SJSA1 (cell line): ENCODE measurements around the gene CGB5. TPM values are rescaled to one million over a fixed set of nuclear protein-coding genes. Genes with fewer than 3 reads are reported as not detected.

Experiments used
- DNase-seq, 2 experiments: peaks; one replicate each; pipeline ENCODE4 v3.0.0-alpha.2; 2015 to 2020; ENCODE audit warnings: low spot score in 2 of 2, low read depth in 1 of 2
- H3K27ac ChIP-seq: fragments of 250-450 bp; sonication (Bioruptor Pico); 2 replicates; pipeline ENCODE4 v1.5.1; 2020; ENCODE audit warnings: mild to moderate bottlenecking, moderate library complexity
- H3K27me3 ChIP-seq: fragments of 250-450 bp; sonication (Bioruptor Pico); replicated peaks from 2 replicates; pipeline ENCODE4 v1.5.1; 2020; ENCODE audit warnings: mild to moderate bottlenecking, moderate library complexity
- H3K36me3 ChIP-seq: fragments of 250-450 bp; sonication (Bioruptor Pico); 2 replicates; pipeline ENCODE4 v1.5.1; 2020; ENCODE audit warnings: mild to moderate bottlenecking
- H3K4me1 ChIP-seq: fragments of 250-450 bp; sonication (Bioruptor Pico); replicated peaks from 2 replicates; pipeline ENCODE4 v1.6.1; 2021; ENCODE audit warnings: mild to moderate bottlenecking
- H3K4me3 ChIP-seq: fragments of 250-450 bp; sonication (Bioruptor Pico); 2 replicates; pipeline ENCODE4 v1.5.1; 2020; ENCODE audit warnings: mild to moderate bottlenecking
- H3K9me3 ChIP-seq: fragments of 250-450 bp; sonication (Bioruptor Pico); replicated peaks from 2 replicates; pipeline ENCODE4 v1.5.1; 2020; ENCODE audit warnings: mild to moderate bottlenecking
- total RNA-seq: library from RNA; depleted of rRNA; stranded (reverse); fragments of >200 nt; shearing (Covaris generic); gene quantifications from 2 replicates; pipeline ENCODE4 v1.2.3, GENCODE V29; 2014

Gene CGB5
- total RNA-seq, 1 experiment from 2014 or later = not detected

DNA sequence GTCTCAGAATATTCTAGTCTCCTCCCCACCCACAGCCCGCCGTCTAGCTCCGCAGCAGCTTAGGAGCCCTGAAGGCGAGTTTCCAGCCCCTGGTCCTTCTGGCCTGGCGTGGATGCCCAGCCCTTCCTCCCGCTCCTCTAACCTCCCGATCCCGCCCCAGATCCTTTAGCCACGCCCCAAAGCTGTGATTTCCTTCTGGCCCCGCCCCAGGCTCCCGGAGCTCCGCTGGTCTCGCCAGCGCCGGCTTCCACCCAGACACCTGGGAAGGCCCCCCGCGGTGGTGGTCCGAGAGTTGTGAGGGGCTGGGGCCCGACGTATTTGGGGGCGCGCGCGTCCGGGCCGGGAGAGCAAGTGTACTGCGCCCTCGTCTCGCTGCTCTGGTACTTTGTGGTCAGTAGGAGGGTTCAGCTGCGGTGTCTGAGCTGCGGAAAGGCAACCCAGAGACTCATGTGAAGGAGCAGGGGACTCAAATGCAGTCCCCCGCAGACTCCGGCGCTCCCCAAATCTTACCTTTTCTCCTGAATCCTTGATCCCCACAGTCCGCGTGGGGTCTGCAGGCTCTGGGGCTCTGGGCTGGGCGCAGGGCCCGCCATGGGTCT lies 14.1 kb downstream of the CGB5 start, which contains the start of gene CGB7:
Gene CGB7 (minus strand): TSS at position 114 of the 599 bp plus-strand sequence. CDS start 2,374 bp downstream, outside the sequence.
- no peak within 1 kb of the TSS for H3K27ac ChIP-seq
- H3K9me3 ChIP-seq = no peaks in the 10 kb centered on the region
- H3K4me3 ChIP-seq = peak within 1 kb of the TSS; percentile 50
- H3K27me3 ChIP-seq = no peaks in the 10 kb centered on the region
- H3K4me1 ChIP-seq = peaks cover 23% of the 10 kb centered on the region
- peak; percentile 47 to 75 for DNase-seq
- H3K36me3 ChIP-seq = no peaks in the 10 kb centered on the region

GRCh38 chr19:49058562-49058961 lies 14.9 kb downstream of the CGB5 start:
- H3K36me3 ChIP-seq = no peaks in the 10 kb centered on the region
- no peak overlapping the region for H3K27ac ChIP-seq
- no peak for DNase-seq
- no peaks in the 10 kb centered on the region for H3K9me3 ChIP-seq
- H3K4me3 ChIP-seq = no peak overlapping the region
- H3K27me3 ChIP-seq = no peaks in the 10 kb centered on the region
- H3K4me1 ChIP-seq = peaks cover 23% of the 10 kb centered on the region

GRCh38 chr19:49059053-49059452 lies 15.4 kb downstream of the CGB5 start:
- no peaks in the 10 kb centered on the region for H3K36me3 ChIP-seq
- H3K9me3 ChIP-seq = no peaks in the 10 kb centered on the region
- peaks cover 1% of the 10 kb centered on the region for H3K27me3 ChIP-seq
- H3K4me1 ChIP-seq = peaks cover 23% of the 10 kb centered on the region
- H3K27ac ChIP-seq = no peak overlapping the region
- H3K4me3 ChIP-seq = no peak overlapping the region
- no peak for DNase-seq

GRCh38 chr19:49061000-49061399 lies 17.4 kb downstream of the CGB5 start:
- H3K9me3 ChIP-seq = no peaks in the 10 kb centered on the region
- no peak overlapping the region for H3K4me3 ChIP-seq
- H3K27me3 ChIP-seq = peaks cover 9% of the 10 kb centered on the region
- H3K27ac ChIP-seq = no peak overlapping the region
- no peaks in the 10 kb centered on the region for H3K36me3 ChIP-seq
- DNase-seq = no peak
- peaks cover 19% of the 10 kb centered on the region for H3K4me1 ChIP-seq

DNA sequence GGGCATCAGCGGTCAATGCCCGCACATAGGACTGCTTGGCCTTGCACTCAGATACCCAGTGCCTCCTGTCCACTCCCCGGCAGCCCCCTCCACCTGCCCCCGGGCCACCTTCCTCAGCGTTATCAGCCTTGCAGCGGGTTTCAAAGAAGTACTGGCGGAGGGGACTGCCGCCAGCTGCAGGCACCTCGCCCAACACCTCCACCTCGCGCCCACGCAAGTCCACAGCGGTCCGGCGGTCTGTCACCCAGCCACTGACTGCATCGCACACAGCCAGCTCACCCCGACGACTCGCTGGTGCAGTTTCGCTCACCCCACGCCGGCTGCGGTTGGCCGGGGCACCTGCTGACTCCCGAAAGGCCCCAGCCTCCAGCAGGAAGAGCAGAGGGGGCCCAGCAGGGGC lies 17.8 kb downstream of the CGB5 start:
- peaks cover 15% of the 10 kb centered on the region for H3K4me1 ChIP-seq

GRCh38 chr19:49064029-49064629 lies 20.5 kb downstream of the CGB5 start:
- Histone ChIP-seq H3K27ac (no peak overlapping the region), H3K9me3 (peaks cover 4% of the 10 kb centered on the region; the same call in 1 of the 2 replicates), H3K27me3 (peaks cover 16% of the 10 kb centered on the region), H3K36me3 (no peaks in the 10 kb centered on the region), H3K4me1 (no peaks in the 10 kb centered on the region), H3K4me3 (no peak overlapping the region)
- no peak for DNase-seq

More for the DNA sequence above, 17.8 kb downstream of the CGB5 start:
- H3K36me3 ChIP-seq = no peaks in the 10 kb centered on the region
- H3K4me3 ChIP-seq = no peak overlapping the region
- H3K27ac ChIP-seq = no peak overlapping the region
- DNase-seq = no peak
- peaks cover 11% of the 10 kb centered on the region for H3K27me3 ChIP-seq
- no peaks in the 10 kb centered on the region for H3K9me3 ChIP-seq

GRCh38 chr19:49064768-49065611 lies 21.3 kb downstream of the CGB5 start, which contains the start of gene NTF4:
Gene NTF4, minus strand, starts transcription at chr19:49064818. Its CDS starts 2,821 bp downstream, at chr19:49061997.
- Histone ChIP-seq H3K9me3 (peaks cover 8% of the 10 kb centered on the region; the same call in 1 of the 2 replicates), H3K27ac (no peak within 1 kb of the TSS), H3K4me3 (no peak within 1 kb of the TSS), H3K27me3 (peaks cover 16% of the 10 kb centered on the region), H3K36me3 (no peaks in the 10 kb centered on the region), H3K4me1 (no peaks in the 10 kb centered on the region)
- no peak for DNase-seq

- H3K9me3 ChIP-seq = peaks cover 8% of the 10 kb centered on the region; the same call in 1 of the 2 replicates
- no peak overlapping the region for H3K4me3 ChIP-seq
- H3K27me3 ChIP-seq = peaks cover 16% of the 10 kb centered on the region
- H3K4me1 ChIP-seq = no peaks in the 10 kb centered on the region
- no peak overlapping the region for H3K27ac ChIP-seq
- no peaks in the 10 kb centered on the region for H3K36me3 ChIP-seq
- DNase-seq = no peak
These were observed 22.4 kb downstream of the CGB5 start for GRCh38 chr19:49065905-49066512.

GRCh38 chr19:49067554-49067953 lies 23.9 kb downstream of the CGB5 start:
- peaks cover 21% of the 10 kb centered on the region for H3K27me3 ChIP-seq
- peaks cover 13% of the 10 kb centered on the region for H3K9me3 ChIP-seq
- DNase-seq = no peak
- H3K27ac ChIP-seq = no peak overlapping the region
- no peak overlapping the region for H3K4me3 ChIP-seq
- peaks cover 5% of the 10 kb centered on the region for H3K4me1 ChIP-seq
- H3K36me3 ChIP-seq = no peaks in the 10 kb centered on the region

GRCh38 chr19:49069026-49069425 lies 25.4 kb downstream of the CGB5 start:
- no peak overlapping the region for H3K27ac ChIP-seq

GRCh38 chr19:49070416-49070815 lies 26.8 kb downstream of the CGB5 start:
- no peak overlapping the region for H3K4me3 ChIP-seq
- H3K9me3 ChIP-seq = peaks cover 13% of the 10 kb centered on the region
- no peak overlapping the region for H3K27ac ChIP-seq
- H3K36me3 ChIP-seq = no peaks in the 10 kb centered on the region
- peaks cover 30% of the 10 kb centered on the region for H3K27me3 ChIP-seq
- H3K4me1 ChIP-seq = peaks cover 5% of the 10 kb centered on the region
- DNase-seq = no peak

More at GRCh38 chr19:49069026-49069425, 25.4 kb downstream of the CGB5 start:
- peaks cover 5% of the 10 kb centered on the region for H3K4me1 ChIP-seq
- no peak overlapping the region for H3K4me3 ChIP-seq
- no peak for DNase-seq
- peaks cover 13% of the 10 kb centered on the region for H3K9me3 ChIP-seq
- H3K27me3 ChIP-seq = peaks cover 32% of the 10 kb centered on the region
- no peaks in the 10 kb centered on the region for H3K36me3 ChIP-seq

- peaks cover 25% of the 10 kb centered on the region for H3K27me3 ChIP-seq
- H3K36me3 ChIP-seq = no peaks in the 10 kb centered on the region
- no peak for DNase-seq
- H3K4me1 ChIP-seq = peaks cover 5% of the 10 kb centered on the region
- H3K4me3 ChIP-seq = no peak overlapping the region
- peaks cover 13% of the 10 kb centered on the region for H3K9me3 ChIP-seq
- H3K27ac ChIP-seq = no peak overlapping the region
These were observed 28.4 kb downstream of the CGB5 start for GRCh38 chr19:49071860-49072547.
